Gastrocnemius medialis (tissue), 4 donors: Measurements from ENCODE around the gene TNFRSF18. TPM values are rescaled to one million over a fixed set of nuclear protein-coding genes. Genes with fewer than 3 reads are reported as not detected.

ENCODE experiments used
- ATAC-seq, 2 donors: fragments of 150-250 bp; one replicate each; pipeline ENCODE4 v1.9.1; 2016
- DNase-seq, 2 donors: peaks; one replicate each; pipeline ENCODE4 v3.0.0-alpha.2; 2019
- H3K27ac ChIP-seq, 4 donors: fragments of 200-600 bp; sonication (generic); 1 replicate in 1 of 4; 2 replicates in 3 of 4; pipeline ENCODE4 v1.5.1; 2016 to 2018; ENCODE audit warnings: mild to moderate bottlenecking in 2 of 4, moderate library complexity in 1 of 4
- H3K27me3 ChIP-seq, 3 donors: fragments of 200-600 bp; sonication (generic) in 2 of 3; 1 replicate in 1 of 3; 2 replicates in 2 of 3; pipeline versions ENCODE4 v1.5.1 to v1.6.0; 2016 to 2019; ENCODE audit warnings: mild to moderate bottlenecking in 1 of 3, moderate library complexity in 1 of 3
- H3K36me3 ChIP-seq, 2 donors: fragments of 200-600 bp; sonication (generic) in 1 of 2; one replicate each; pipeline ENCODE4 v1.5.1; 2017 to 2018
- H3K4me1 ChIP-seq, 2 donors: fragments of 200-600 bp; sonication (generic) in 1 of 2; one replicate each; pipeline ENCODE4 v1.5.1; 2016 to 2017; ENCODE audit warnings: mild to moderate bottlenecking in 2 of 2
- H3K4me3 ChIP-seq, 4 donors: fragments of 200-600 bp; sonication (generic) in 3 of 4; 1 replicate in 1 of 4; 2 replicates in 3 of 4; pipeline ENCODE4 v1.5.1; 2016 to 2019; ENCODE audit warnings: mild to moderate bottlenecking in 2 of 4
- H3K9me3 ChIP-seq, 3 donors: fragments of 200-600 bp; sonication (generic) in 2 of 3; 1 replicate in 1 of 3; 2 replicates in 2 of 3; pipeline ENCODE4 v1.5.1; 2016 to 2019
- CTCF ChIP-seq, 5 experiments: fragments of 450-650 bp in 3 of 5; fragments of 200-600 bp in 2 of 5; sonication (generic) in 2 of 5; IDR thresholded peaks in 4 of 5; conservative IDR thresholded peaks in 1 of 5; 1 replicate in 4 of 5; 2 replicates in 1 of 5; pipeline ENCODE4 v1.5.1; 2016 to 2019; ENCODE audit warnings: antibody characterized with exemption in 5 of 5, mild to moderate bottlenecking in 3 of 5, moderate library complexity in 3 of 5
- POLR2A ChIP-seq, 2 donors: fragments of 450-650 bp; IDR thresholded peaks; one replicate each; pipeline ENCODE4 v1.6.1; 2017; ENCODE audit warnings: antibody characterized with exemption in 2 of 2, mild to moderate bottlenecking in 2 of 2, moderate library complexity in 2 of 2
- in situ Hi-C, 4 donors: fragments of 200-750 bp; cut with MboI; loops; one replicate each; pipeline versions ENCODE4 v1.15.0 to v1.8.0; 2017; ENCODE audit warnings: low sequenced_read_pairs in 4 of 4
- intact Hi-C: fragments of 100-400 bp; cut with DNase I; formaldehyde crosslinking; loops from one replicate; pipeline ENCODE4 v1.15.1; 2023; ENCODE audit warnings: low total_unique reads
- microRNA counts, 2 donors: library from miRNA; unstranded; fragments of <30 nt; microRNA quantifications; one replicate each; lab custom pipeline; 2016
- microRNA-seq, 2 donors: library from miRNA; unstranded; fragments of <30 nt; microRNA quantifications; one replicate each; pipeline ENCODE4, GENCODE V29; 2016; ENCODE audit warnings: borderline replicate concordance in 2 of 2
- total RNA-seq, 4 donors: library from RNA; depleted of rRNA; stranded (reverse); fragments of >200 nt; gene quantifications; one replicate each; pipeline versions ENCODE4 v1.1.0 to v1.2.3, GENCODE V29; 2016

TNFRSF18 gene
- total RNA-seq, 4 donors from 2014 or later: not detected

- in situ Hi-C loops: no loop called here
- DNase-seq: no peak
- no peaks in the 10 kb centered on the region for H3K9me3 ChIP-seq
- peaks cover 0 to 23% (median 4%) of the 10 kb centered on the region in 3 donors for H3K27me3 ChIP-seq
- H3K27ac ChIP-seq: no peak overlapping the region
- no peak overlapping the region for H3K4me3 ChIP-seq
- no peak for ATAC-seq
- H3K36me3 ChIP-seq: no peaks in the 10 kb centered on the region
- no peak for TF ChIP-seq POLR2A (IDR thresholded peaks at IDR 0.05)
- no peak for TF ChIP-seq CTCF (IDR thresholded peaks at IDR 0.05 in 4 of 5, conservative IDR thresholded peaks at IDR 0.05 in 1 of 5)
- H3K4me1 ChIP-seq: peaks cover 0 to 11% of the 10 kb centered on the region in 2 donors
- intact Hi-C loops: no loop called here
Observed at GRCh38 chr1:1157033-1157365, 49.4 kb downstream of the TNFRSF18 start.

- no peak overlapping the region for H3K4me3 ChIP-seq
- no peak for ATAC-seq
- peaks cover 0 to 23% (median 4%) of the 10 kb centered on the region in 3 donors for H3K27me3 ChIP-seq
- H3K27ac ChIP-seq: no peak overlapping the region
- in situ Hi-C loops: no loop called here
- DNase-seq: no peak
- H3K9me3 ChIP-seq: no peaks in the 10 kb centered on the region
- peaks cover 0 to 11% of the 10 kb centered on the region in 2 donors for H3K4me1 ChIP-seq
- intact Hi-C loops: no loop called here
- no peaks in the 10 kb centered on the region for H3K36me3 ChIP-seq
- TF ChIP-seq CTCF (IDR thresholded peaks at IDR 0.05 in 4 of 5, conservative IDR thresholded peaks at IDR 0.05 in 1 of 5) (no peak), POLR2A (IDR thresholded peaks at IDR 0.05) (no peak)
Observed at GRCh38 chr1:1156140-1157032, 50.0 kb downstream of the TNFRSF18 start.

GRCh38 chr1:1155258-1155657 lies 51.1 kb downstream of the TNFRSF18 start:
- no peaks in the 10 kb centered on the region for H3K36me3 ChIP-seq
- H3K4me3 ChIP-seq: no peak overlapping the region
- in situ Hi-C loops (no loop called here), intact Hi-C loops (no loop called here)
- peaks cover 0 to 23% (median 4%) of the 10 kb centered on the region in 3 donors for H3K27me3 ChIP-seq
- no peaks in the 10 kb centered on the region for H3K9me3 ChIP-seq
- H3K27ac ChIP-seq: no peak overlapping the region
- peaks cover 0 to 11% of the 10 kb centered on the region in 2 donors for H3K4me1 ChIP-seq
- TF ChIP-seq POLR2A (IDR thresholded peaks at IDR 0.05) (no peak), CTCF (IDR thresholded peaks at IDR 0.05 in 4 of 5, conservative IDR thresholded peaks at IDR 0.05 in 1 of 5) (no peak)
- DNase-seq: no peak
- ATAC-seq: no peak

GRCh38 chr1:1153874-1154273 lies 52.5 kb downstream of the TNFRSF18 start:
- DNase-seq: no peak
- no peak for ATAC-seq

More at GRCh38 chr1:1153874-1154273, 52.5 kb downstream of the TNFRSF18 start:
- Histone ChIP-seq H3K4me3 (no peak overlapping the region), H3K27ac (no peak overlapping the region), H3K4me1 (peaks cover 0 to 11% of the 10 kb centered on the region in 2 donors), H3K27me3 (peaks cover 0 to 23% (median 4%) of the 10 kb centered on the region in 3 donors), H3K36me3 (no peaks in the 10 kb centered on the region), H3K9me3 (no peaks in the 10 kb centered on the region)
- intact Hi-C loops (no loop called here), in situ Hi-C loops (no loop called here)
- TF ChIP-seq POLR2A (IDR thresholded peaks at IDR 0.05) (no peak), CTCF (IDR thresholded peaks at IDR 0.05 in 4 of 5, conservative IDR thresholded peaks at IDR 0.05 in 1 of 5) (no peak)

MicroRNAs encoded within 50 kb of the gene (microRNA counts, 767-probe panel; counts per million panel counts)
- microRNA hsa-miR-200a-3p (lab: Ali Mortazavi, UCI) (356 to 448 counts per million in 2 donors), microRNA hsa-miR-200b-3p (lab: Ali Mortazavi, UCI) (356 to 448 counts per million in 2 donors), microRNA hsa-miR-429 (lab: Ali Mortazavi, UCI) (356 to 448 counts per million in 2 donors)

Small RNAs within 50 kb of the gene (microRNA-seq; reads per million reads assigned to microRNA genes)
- gene MIR200A (2.4 to 2.6 reads per million in 2 donors), gene MIR200B (17.1 to 17.7 reads per million in 2 donors), gene MIR429 (0 to 0.85 reads per million in 2 donors)

Other genes starting within 250 kb of the TNFRSF18 start
- 100 to 1,000 TPM in 1 of 4 donors, 10 to 100 TPM in 3; 47.4 to 115 (median 74.2) TPM for gene NOC2L, start 247.3 kb downstream of the TNFRSF18 start, total RNA-seq
- 1 to 10 TPM; 1.3 to 5.7 (median 2.3) TPM for gene KLHL17, start 246.0 kb downstream of the TNFRSF18 start, total RNA-seq
- gene PLEKHN1, start 240.1 kb downstream of the TNFRSF18 start, total RNA-seq: under 1 TPM in 1 of 4 donors, not detected in 3; 0.23 TPM
- 100 to 1,000 TPM in 2 of 4 donors, 10 to 100 TPM in 2; 38.9 to 218 (median 98.8) TPM for gene PERM1, start 224.5 kb downstream of the TNFRSF18 start, total RNA-seq
- 10 to 100 TPM in 2 of 4 donors, 1 to 10 TPM in 2; 6.4 to 17.4 (median 9.5) TPM for gene HES4, start 206.5 kb downstream of the TNFRSF18 start, total RNA-seq
- 10 to 100 TPM in 2 of 4 donors, 1 to 10 TPM in 2; 4.3 to 37.6 (median 10.2) TPM for gene ISG15, start 193.1 kb downstream of the TNFRSF18 start, total RNA-seq
- gene AGRN, start 186.5 kb downstream of the TNFRSF18 start, total RNA-seq: 1 to 10 TPM; 2.0 to 3.8 (median 3.1) TPM
- gene RNF223, start 132.3 kb downstream of the TNFRSF18 start, total RNA-seq: not detected
- 1 to 10 TPM; 2.8 to 6.4 (median 5.3) TPM for gene C1orf159, start 90.5 kb downstream of the TNFRSF18 start, total RNA-seq
- under 1 TPM in 2 of 4 donors, not detected in 2; 0.13 to 0.16 TPM for gene TTLL10, start 32.7 kb downstream of the TNFRSF18 start, total RNA-seq
- gene TNFRSF4, start 7.6 kb upstream of the TNFRSF18 start, total RNA-seq: 1 to 10 TPM in 1 of 4 donors, under 1 TPM in 2, not detected in 1; 0.42 to 2.1 (median 0.46) TPM
- 10 to 100 TPM; 51.0 to 94.2 (median 79.4) TPM for gene SDF4, start 25.4 kb upstream of the TNFRSF18 start, total RNA-seq
- 10 to 100 TPM in 3 of 4 donors, 1 to 10 TPM in 1; 8.5 to 32.8 (median 20.6) TPM for gene B3GALT6, start 25.6 kb upstream of the TNFRSF18 start, total RNA-seq
- gene C1QTNF12, start 40.1 kb upstream of the TNFRSF18 start, total RNA-seq: 1 to 10 TPM in 1 of 4 donors, not detected in 3; 2.7 TPM
- 10 to 100 TPM; 31.3 to 42.3 (median 38.3) TPM for gene UBE2J2, start 67.3 kb upstream of the TNFRSF18 start, total RNA-seq
- gene SCNN1D, start 73.8 kb upstream of the TNFRSF18 start, total RNA-seq: under 1 TPM in 3 of 4 donors, not detected in 1; 0.19 to 0.91 (median 0.66) TPM
- 10 to 100 TPM; 18.4 to 31.9 (median 25.8) TPM for gene ACAP3, start 101.3 kb upstream of the TNFRSF18 start, total RNA-seq
- 10 to 100 TPM in 2 of 4 donors, 1 to 10 TPM in 2; 6.2 to 13.1 (median 9.5) TPM for gene PUSL1, start 102.0 kb upstream of the TNFRSF18 start, total RNA-seq
- gene INTS11, start 118.1 kb upstream of the TNFRSF18 start, total RNA-seq: 10 to 100 TPM; 74.0 to 94.4 (median 84.7) TPM
- 10 to 100 TPM; 22.7 to 64.9 (median 34.0) TPM for gene CPTP, start 118.2 kb upstream of the TNFRSF18 start, total RNA-seq
- under 1 TPM in 2 of 4 donors, not detected in 2; 0.20 to 0.44 TPM for gene TAS1R3, start 124.7 kb upstream of the TNFRSF18 start, total RNA-seq
- gene DVL1, start 142.8 kb upstream of the TNFRSF18 start, total RNA-seq: 100 to 1,000 TPM; 196 to 311 (median 258) TPM
- 10 to 100 TPM; 13.9 to 41.9 (median 34.2) TPM for gene MXRA8, start 152.0 kb upstream of the TNFRSF18 start, total RNA-seq
- 100 to 1,000 TPM; 165 to 450 (median 234) TPM for gene AURKAIP1, start 168.6 kb upstream of the TNFRSF18 start, total RNA-seq
- gene CCNL2, start 192.7 kb upstream of the TNFRSF18 start, total RNA-seq: 10 to 100 TPM; 35.0 to 91.1 (median 43.7) TPM
- 100 to 1,000 TPM; 167 to 260 (median 203) TPM for gene MRPL20, start 200.7 kb upstream of the TNFRSF18 start, total RNA-seq
- 1 to 10 TPM in 3 of 4 donors, under 1 TPM in 1; 0.16 to 1.8 (median 1.3) TPM for gene ANKRD65, start 214.7 kb upstream of the TNFRSF18 start, total RNA-seq
- gene VWA1, start 229.1 kb upstream of the TNFRSF18 start, total RNA-seq: 1 to 10 TPM; 2.1 to 8.3 (median 6.0) TPM
- under 1 TPM in 1 of 4 donors, not detected in 3; 0.07 TPM for gene ATAD3C, start 243.1 kb upstream of the TNFRSF18 start, total RNA-seq